ENCODE measurements around the gene RPS21. TPM values are rescaled to one million over a fixed set of nuclear protein-coding genes. Genes with fewer than 3 reads are reported as not detected.

RPS21 gene
- total and polyA plus RNA-seq, 2 of the 13 experiments (the other 11 are each of a cell fraction or from before 2014, with no cell fraction given): 2,647 to 11,063 TPM

GRCh38 chr20:62386383-62387218 is at the start of gene RPS21 (continued):
- TF ChIP-seq NFAT5 (CRISPR knock-in tag; IDR thresholded peaks at IDR 0.05) (peak; percentile 33), ZNF350 (CRISPR knock-in tag; IDR thresholded peaks at IDR 0.05; ENCODE audit: borderline replicate concordance, low read depth) (peak; percentile 96), NFKBIZ (CRISPR knock-in tag; IDR thresholded peaks at IDR 0.05) (peak; percentile 85; the same call in 1 of the 2 replicates), ZBTB42 (CRISPR knock-in tag; IDR thresholded peaks at IDR 0.05) (peak; percentile 61; the same call in 1 of the 2 replicates), HDAC6 (IDR thresholded peaks at IDR 0.05; ENCODE audit: low read depth, low read length) (no peak), REPIN1 (CRISPR knock-in tag; IDR thresholded peaks at IDR 0.05; ENCODE audit: borderline replicate concordance, low read depth) (peak; percentile 65; the same call in 1 of the 2 replicates), TSC22D2 (CRISPR knock-in tag; IDR thresholded peaks at IDR 0.05; ENCODE audit: borderline replicate concordance) (peak; percentile 93), ZBTB44 (CRISPR knock-in tag; IDR thresholded peaks at IDR 0.05) (0 out of 2 replicates have a peak, but pooled peaks have one; percentile 43), ZMYM3 (CRISPR knock-in tag; IDR thresholded peaks at IDR 0.05) (no peak), SKI (IDR thresholded peaks at IDR 0.05; ENCODE audit: partially characterized antibody) (no peak), SIX4 (CRISPR knock-in tag; IDR thresholded peaks at IDR 0.05) (0 out of 2 replicates have a peak, but pooled peaks have one; percentile 11), KAT2B (IDR thresholded peaks at IDR 0.05; ENCODE audit: borderline replicate concordance, low read depth, low read length) (no peak), ZNF660 (CRISPR knock-in tag; IDR thresholded peaks at IDR 0.05; ENCODE audit: borderline replicate concordance, low read depth) (0 out of 2 replicates have a peak, but pooled peaks have one; percentile 27), PRDM4 (CRISPR knock-in tag; IDR thresholded peaks at IDR 0.05; ENCODE audit: borderline replicate concordance) (0 out of 2 replicates have a peak, but pooled peaks have one; percentile 78)
- TF ChIP-seq, protein P1, sequence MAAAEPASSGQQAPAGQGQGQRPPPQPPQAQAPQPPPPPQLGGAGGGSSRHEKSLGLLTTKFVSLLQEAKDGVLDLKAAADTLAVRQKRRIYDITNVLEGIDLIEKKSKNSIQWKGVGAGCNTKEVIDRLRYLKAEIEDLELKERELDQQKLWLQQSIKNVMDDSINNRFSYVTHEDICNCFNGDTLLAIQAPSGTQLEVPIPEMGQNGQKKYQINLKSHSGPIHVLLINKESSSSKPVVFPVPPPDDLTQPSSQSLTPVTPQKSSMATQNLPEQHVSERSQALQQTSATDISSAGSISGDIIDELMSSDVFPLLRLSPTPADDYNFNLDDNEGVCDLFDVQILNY (CRISPR knock-in tag; conservative IDR thresholded peaks at IDR 0.05): peak; percentile 88

Data from HepG2 (cell line).